ENCODE data around the gene ACTL7A. TPM values are rescaled to one million over a fixed set of nuclear protein-coding genes. Genes with fewer than 3 reads are reported as not detected.
A peak's percentile ranks its signal among the peaks of the same experiment; 100 is the strongest.
"Not testable (repeated sequence)": the region's sequence is repeated elsewhere in the genome, so short reads cannot be mapped to it uniquely, and the experiment has no call there.

Gene ACTL7A
- total RNA-seq, 2 donors from 2014 or later: not detected

- DNase-seq (no peak), ATAC-seq (no peak)
- intact Hi-C loops (cut with DNase I): no loop called here
- Histone ChIP-seq H3K27ac (peak overlapping the region in 1 of 4 donors; percentile 89), H3K9me3 (no peaks in the 10 kb centered on the region), H3K4me1 (peaks cover 26% of the 10 kb centered on the region), H3K36me3 (replicated peaks in 1 of 2; ENCODE audit: insufficient read depth in 1 of 2, low read depth in 2 of 2) (peaks cover 4% of the 10 kb centered on the region in 2 donors), H3K4me3 (no peak overlapping the region), H3K27me3 (no peaks in the 10 kb centered on the region)
- no peak for TF ChIP-seq CTCF (IDR thresholded peaks at IDR 0.05)
- no peak for TF ChIP-seq POLR2A (IDR thresholded peaks at IDR 0.05)
- WGBS, 2 donors: 88 to 91% methylated on average over 3 of the region's 3 CpGs
Observed at GRCh38 chr9:108884701-108885100, 22.6 kb downstream of the ACTL7A start.

- TF ChIP-seq POLR2A (IDR thresholded peaks at IDR 0.05) (no peak), CTCF (IDR thresholded peaks at IDR 0.05) (no peak)
- Histone ChIP-seq H3K27ac (peak overlapping the region; percentile 72 to 89 (median 76)), H3K9me3 (no peaks in the 10 kb centered on the region), H3K27me3 (no peaks in the 10 kb centered on the region), H3K4me3 (no peak overlapping the region), H3K36me3 (replicated peaks in 1 of 2; ENCODE audit: insufficient read depth in 1 of 2, low read depth in 2 of 2) (peaks cover 0 to 1% of the 10 kb centered on the region in 2 donors), H3K4me1 (peaks cover 26% of the 10 kb centered on the region)
- DNase-seq (peak; percentile 68 to 89 (median 83)), ATAC-seq (peak; percentile 96)
- intact Hi-C loops (cut with DNase I): no loop called here
- WGBS, 2 donors: 19 to 25% methylated on average over 1 of the region's 1 CpG
Observed at GRCh38 chr9:108885643-108886348, 23.7 kb downstream of the ACTL7A start.

GRCh38 chr9:108886594-108887271 is 24.7 kb downstream of the ACTL7A start:
- Histone ChIP-seq H3K27ac (peak overlapping the region; percentile 72 to 89 (median 76)), H3K4me1 (peaks cover 26% of the 10 kb centered on the region)
- H3K27me3 ChIP-seq; H3K9me3 ChIP-seq; H3K4me3 ChIP-seq; intact Hi-C loops (cut with DNase I); H3K36me3 ChIP-seq (replicated peaks in 1 of 2; ENCODE audit: insufficient read depth in 1 of 2, low read depth in 2 of 2): not testable (repeated sequence)
- WGBS, 2 donors: 62 to 66% methylated on average over 3 of the region's 3 CpGs
- ATAC-seq (peak; percentile 52), DNase-seq (peak in 3 of 4 donors; percentile 12 to 46 (median 31))

GRCh38 chr9:108889649-108890067 is 27.6 kb downstream of the ACTL7A start:
- peaks cover 9 to 14% of the 10 kb centered on the region in 2 donors for H3K36me3 ChIP-seq (replicated peaks in 1 of 2; ENCODE audit: insufficient read depth in 1 of 2, low read depth in 2 of 2)
- TF ChIP-seq POLR2A (IDR thresholded peaks at IDR 0.05): no peak
- peak in 3 of 7 experiments; percentile 14 to 39 (median 18) for TF ChIP-seq CTCF (IDR thresholded peaks at IDR 0.05)
- H3K27ac ChIP-seq: no peak overlapping the region
- 72 to 76% methylated on average over 4 of the region's 4 CpGs for WGBS, 2 donors
- DNase-seq: no peak
- H3K27me3 ChIP-seq: no peaks in the 10 kb centered on the region
- intact Hi-C loops (cut with DNase I): no loop called here
- H3K4me3 ChIP-seq: no peak overlapping the region
- H3K4me1 ChIP-seq: peaks cover 25% of the 10 kb centered on the region
- no peak for ATAC-seq
- no peaks in the 10 kb centered on the region for H3K9me3 ChIP-seq

- Histone ChIP-seq H3K4me3 (no peak overlapping the region), H3K27me3 (no peaks in the 10 kb centered on the region), H3K27ac (no peak overlapping the region), H3K9me3 (no peaks in the 10 kb centered on the region), H3K36me3 (replicated peaks in 1 of 2; ENCODE audit: insufficient read depth in 1 of 2, low read depth in 2 of 2) (peaks cover 9 to 22% of the 10 kb centered on the region in 2 donors), H3K4me1 (no peaks in the 10 kb centered on the region)
- DNase-seq (no peak), ATAC-seq (no peak)
- intact Hi-C loops (cut with DNase I): no loop called here
- 60 to 72% methylated on average over 4 of the region's 4 CpGs for WGBS, 2 donors
- TF ChIP-seq CTCF (IDR thresholded peaks at IDR 0.05): no peak
Observed at GRCh38 chr9:108894225-108894997, 32.3 kb downstream of the ACTL7A start.
